GM12878 (cell line): ENCODE measurements around the gene GZMA.

ENCODE experiments used
- EZH2 ChIP-seq: IDR thresholded peaks from 2 replicates; pipeline ENCODE4 v1.6.1; 2012; ENCODE audit warnings: low read depth, mild to moderate bottlenecking, control low read depth, inconsistent platforms, low read length, borderline replicate concordance; ENCODE audit not compliant: control insufficient read depth
- NR2C1 ChIP-seq: fragments of 450-650 bp; IDR thresholded peaks from 2 replicates; pipeline ENCODE4 v1.6.1; 2017; ENCODE audit warnings: antibody characterized with exemption, mild to moderate bottlenecking, moderate library complexity
- POLR2A ChIP-seq: IDR thresholded peaks from 2 replicates; pipeline ENCODE4 v1.6.1; 2011; ENCODE audit warnings: low read depth, mild to moderate bottlenecking, low read length
- TARDBP ChIP-seq: IDR thresholded peaks from 2 replicates; pipeline ENCODE4 v1.6.1; 2016; ENCODE audit warnings: borderline replicate concordance
- TF ChIP-seq, protein P1 (sequence below): IDR thresholded peaks from 2 replicates; pipeline ENCODE4 v1.6.1; 2012; ENCODE audit warnings: mild to moderate bottlenecking, low read depth, low read length
- TF ChIP-seq, protein P2 (sequence below): fragments of 450-650 bp; IDR thresholded peaks from 2 replicates; pipeline ENCODE4 v1.6.1; 2017; ENCODE audit warnings: mild to moderate bottlenecking
- TF ChIP-seq, protein P3 (sequence below): fragments of 450-650 bp; formaldehyde crosslinking; IDR thresholded peaks from 2 replicates; pipeline ENCODE4 v1.5.0; 2022; ENCODE audit warnings: mild to moderate bottlenecking, missing genetic modification characterization
- TF ChIP-seq, protein P4 (sequence below), 3 experiments: IDR thresholded peaks in 2 of 3; conservative IDR thresholded peaks in 1 of 3; 2 replicates each; pipeline ENCODE4 v1.5.1; 2011; ENCODE audit warnings: low read depth in 3 of 3, low read length in 3 of 3, mild to moderate bottlenecking in 3 of 3, control low read depth in 2 of 3, moderate library complexity in 2 of 3, inconsistent platforms in 1 of 3, mixed read lengths in 1 of 3; ENCODE audit not compliant: control insufficient read depth in 2 of 3, insufficient read depth in 1 of 3; ENCODE audit errors: extremely low read depth in 1 of 3

DNA sequence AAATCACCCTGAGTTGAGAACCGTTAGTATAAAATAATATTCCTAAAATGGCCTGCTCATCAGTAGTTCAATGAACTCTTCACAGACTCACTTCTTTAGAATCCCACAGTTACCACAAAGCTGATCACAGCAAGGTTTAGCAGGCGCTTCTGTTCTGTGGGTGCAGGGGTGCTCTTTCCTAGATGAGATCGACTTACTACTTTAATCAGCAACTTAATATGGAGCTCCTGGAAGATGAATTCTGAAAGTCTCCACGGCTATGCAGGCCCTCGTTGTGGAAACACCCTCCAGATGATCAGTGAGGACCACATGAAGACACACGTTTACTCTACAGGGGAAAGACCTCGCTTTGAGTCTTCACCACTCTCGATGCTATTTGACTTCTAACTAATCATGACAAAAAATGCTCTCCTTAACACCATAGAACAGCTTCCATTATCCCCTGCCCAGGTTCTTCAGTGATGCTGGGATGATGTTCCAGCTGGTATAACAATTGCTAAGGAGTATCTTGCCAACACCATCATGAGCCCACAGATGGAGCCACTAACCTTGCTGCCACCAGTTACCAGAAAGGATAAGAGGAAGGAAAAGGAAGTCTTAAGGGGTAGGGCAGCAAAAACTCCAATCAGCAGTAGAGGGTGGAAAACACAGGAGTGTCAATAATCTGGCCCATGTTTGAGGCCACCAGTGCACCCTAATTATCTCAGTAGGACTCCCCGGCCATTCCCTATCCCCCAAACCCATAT, 39.7 kb downstream of the GZMA start:
- TF ChIP-seq, protein P1, sequence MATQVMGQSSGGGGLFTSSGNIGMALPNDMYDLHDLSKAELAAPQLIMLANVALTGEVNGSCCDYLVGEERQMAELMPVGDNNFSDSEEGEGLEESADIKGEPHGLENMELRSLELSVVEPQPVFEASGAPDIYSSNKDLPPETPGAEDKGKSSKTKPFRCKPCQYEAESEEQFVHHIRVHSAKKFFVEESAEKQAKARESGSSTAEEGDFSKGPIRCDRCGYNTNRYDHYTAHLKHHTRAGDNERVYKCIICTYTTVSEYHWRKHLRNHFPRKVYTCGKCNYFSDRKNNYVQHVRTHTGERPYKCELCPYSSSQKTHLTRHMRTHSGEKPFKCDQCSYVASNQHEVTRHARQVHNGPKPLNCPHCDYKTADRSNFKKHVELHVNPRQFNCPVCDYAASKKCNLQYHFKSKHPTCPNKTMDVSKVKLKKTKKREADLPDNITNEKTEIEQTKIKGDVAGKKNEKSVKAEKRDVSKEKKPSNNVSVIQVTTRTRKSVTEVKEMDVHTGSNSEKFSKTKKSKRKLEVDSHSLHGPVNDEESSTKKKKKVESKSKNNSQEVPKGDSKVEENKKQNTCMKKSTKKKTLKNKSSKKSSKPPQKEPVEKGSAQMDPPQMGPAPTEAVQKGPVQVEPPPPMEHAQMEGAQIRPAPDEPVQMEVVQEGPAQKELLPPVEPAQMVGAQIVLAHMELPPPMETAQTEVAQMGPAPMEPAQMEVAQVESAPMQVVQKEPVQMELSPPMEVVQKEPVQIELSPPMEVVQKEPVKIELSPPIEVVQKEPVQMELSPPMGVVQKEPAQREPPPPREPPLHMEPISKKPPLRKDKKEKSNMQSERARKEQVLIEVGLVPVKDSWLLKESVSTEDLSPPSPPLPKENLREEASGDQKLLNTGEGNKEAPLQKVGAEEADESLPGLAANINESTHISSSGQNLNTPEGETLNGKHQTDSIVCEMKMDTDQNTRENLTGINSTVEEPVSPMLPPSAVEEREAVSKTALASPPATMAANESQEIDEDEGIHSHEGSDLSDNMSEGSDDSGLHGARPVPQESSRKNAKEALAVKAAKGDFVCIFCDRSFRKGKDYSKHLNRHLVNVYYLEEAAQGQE, result no peak
- TF ChIP-seq NR2C1 (no peak), POLR2A (no peak), TARDBP (no peak), EZH2 (no peak)
- TF ChIP-seq, protein P2, sequence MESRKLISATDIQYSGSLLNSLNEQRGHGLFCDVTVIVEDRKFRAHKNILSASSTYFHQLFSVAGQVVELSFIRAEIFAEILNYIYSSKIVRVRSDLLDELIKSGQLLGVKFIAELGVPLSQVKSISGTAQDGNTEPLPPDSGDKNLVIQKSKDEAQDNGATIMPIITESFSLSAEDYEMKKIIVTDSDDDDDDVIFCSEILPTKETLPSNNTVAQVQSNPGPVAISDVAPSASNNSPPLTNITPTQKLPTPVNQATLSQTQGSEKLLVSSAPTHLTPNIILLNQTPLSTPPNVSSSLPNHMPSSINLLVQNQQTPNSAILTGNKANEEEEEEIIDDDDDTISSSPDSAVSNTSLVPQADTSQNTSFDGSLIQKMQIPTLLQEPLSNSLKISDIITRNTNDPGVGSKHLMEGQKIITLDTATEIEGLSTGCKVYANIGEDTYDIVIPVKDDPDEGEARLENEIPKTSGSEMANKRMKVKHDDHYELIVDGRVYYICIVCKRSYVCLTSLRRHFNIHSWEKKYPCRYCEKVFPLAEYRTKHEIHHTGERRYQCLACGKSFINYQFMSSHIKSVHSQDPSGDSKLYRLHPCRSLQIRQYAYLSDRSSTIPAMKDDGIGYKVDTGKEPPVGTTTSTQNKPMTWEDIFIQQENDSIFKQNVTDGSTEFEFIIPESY, result no peak
- TF ChIP-seq, protein P3, sequence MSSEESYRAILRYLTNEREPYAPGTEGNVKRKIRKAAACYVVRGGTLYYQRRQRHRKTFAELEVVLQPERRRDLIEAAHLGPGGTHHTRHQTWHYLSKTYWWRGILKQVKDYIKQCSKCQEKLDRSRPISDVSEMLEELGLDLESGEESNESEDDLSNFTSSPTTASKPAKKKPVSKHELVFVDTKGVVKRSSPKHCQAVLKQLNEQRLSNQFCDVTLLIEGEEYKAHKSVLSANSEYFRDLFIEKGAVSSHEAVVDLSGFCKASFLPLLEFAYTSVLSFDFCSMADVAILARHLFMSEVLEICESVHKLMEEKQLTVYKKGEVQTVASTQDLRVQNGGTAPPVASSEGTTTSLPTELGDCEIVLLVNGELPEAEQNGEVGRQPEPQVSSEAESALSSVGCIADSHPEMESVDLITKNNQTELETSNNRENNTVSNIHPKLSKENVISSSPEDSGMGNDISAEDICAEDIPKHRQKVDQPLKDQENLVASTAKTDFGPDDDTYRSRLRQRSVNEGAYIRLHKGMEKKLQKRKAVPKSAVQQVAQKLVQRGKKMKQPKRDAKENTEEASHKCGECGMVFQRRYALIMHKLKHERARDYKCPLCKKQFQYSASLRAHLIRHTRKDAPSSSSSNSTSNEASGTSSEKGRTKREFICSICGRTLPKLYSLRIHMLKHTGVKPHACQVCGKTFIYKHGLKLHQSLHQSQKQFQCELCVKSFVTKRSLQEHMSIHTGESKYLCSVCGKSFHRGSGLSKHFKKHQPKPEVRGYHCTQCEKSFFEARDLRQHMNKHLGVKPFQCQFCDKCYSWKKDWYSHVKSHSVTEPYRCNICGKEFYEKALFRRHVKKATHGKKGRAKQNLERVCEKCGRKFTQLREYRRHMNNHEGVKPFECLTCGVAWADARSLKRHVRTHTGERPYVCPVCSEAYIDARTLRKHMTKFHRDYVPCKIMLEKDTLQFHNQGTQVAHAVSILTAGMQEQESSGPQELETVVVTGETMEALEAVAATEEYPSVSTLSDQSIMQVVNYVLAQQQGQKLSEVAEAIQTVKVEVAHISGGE (CRISPR knock-in tag), result no peak
- TF ChIP-seq, protein P4, sequence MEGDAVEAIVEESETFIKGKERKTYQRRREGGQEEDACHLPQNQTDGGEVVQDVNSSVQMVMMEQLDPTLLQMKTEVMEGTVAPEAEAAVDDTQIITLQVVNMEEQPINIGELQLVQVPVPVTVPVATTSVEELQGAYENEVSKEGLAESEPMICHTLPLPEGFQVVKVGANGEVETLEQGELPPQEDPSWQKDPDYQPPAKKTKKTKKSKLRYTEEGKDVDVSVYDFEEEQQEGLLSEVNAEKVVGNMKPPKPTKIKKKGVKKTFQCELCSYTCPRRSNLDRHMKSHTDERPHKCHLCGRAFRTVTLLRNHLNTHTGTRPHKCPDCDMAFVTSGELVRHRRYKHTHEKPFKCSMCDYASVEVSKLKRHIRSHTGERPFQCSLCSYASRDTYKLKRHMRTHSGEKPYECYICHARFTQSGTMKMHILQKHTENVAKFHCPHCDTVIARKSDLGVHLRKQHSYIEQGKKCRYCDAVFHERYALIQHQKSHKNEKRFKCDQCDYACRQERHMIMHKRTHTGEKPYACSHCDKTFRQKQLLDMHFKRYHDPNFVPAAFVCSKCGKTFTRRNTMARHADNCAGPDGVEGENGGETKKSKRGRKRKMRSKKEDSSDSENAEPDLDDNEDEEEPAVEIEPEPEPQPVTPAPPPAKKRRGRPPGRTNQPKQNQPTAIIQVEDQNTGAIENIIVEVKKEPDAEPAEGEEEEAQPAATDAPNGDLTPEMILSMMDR (IDR thresholded peaks at IDR 0.05 in 2 of 3, conservative IDR thresholded peaks at IDR 0.05 in 1 of 3; ENCODE audit: control insufficient read depth in 2 of 3, extremely low read depth in 1 of 3, insufficient read depth in 1 of 3, low read depth in 3 of 3, low read length in 3 of 3), result no peak
